ENCODE results near the gene IL31RA. TPM values are rescaled to one million over a fixed set of nuclear protein-coding genes. Genes with fewer than 3 reads are reported as not detected.
A peak's percentile ranks its signal among the peaks of the same experiment; 100 is the strongest.

IL31RA gene
- total and polyA plus RNA-seq, 2 of the 13 experiments (the other 11 are each of a cell fraction or from before 2014, with no cell fraction given) = not detected

DNA sequence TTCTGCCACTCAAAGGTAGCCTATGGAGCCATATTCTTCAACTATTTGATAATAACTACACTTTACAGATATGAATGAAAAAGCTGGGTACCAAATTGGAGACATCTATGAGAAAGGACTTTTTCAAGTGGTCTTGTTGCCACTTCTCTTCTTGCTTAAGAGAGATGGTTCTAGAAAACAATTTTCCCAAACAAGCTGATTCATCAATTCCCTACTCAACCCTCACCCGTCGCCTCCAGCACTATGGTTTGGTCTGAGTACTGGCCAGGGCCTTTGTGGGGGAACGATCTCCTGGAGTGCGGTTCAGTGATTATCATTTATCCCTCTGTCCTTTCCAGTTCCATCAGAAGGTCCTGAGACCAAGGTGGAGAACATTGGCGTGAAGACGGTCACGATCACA lies 56.8 kb downstream of the IL31RA start:
- ChIA-PET POLR2A (no interaction called here), CTCF (ENCODE audit: low intra/inter-chr PET ratio, low total read pairs) (no interaction called here)
- BruUV-seq (replicated peaks) = no TSS peak
- no peak for FAIRE-seq
- no peaks in the 10 kb centered on the region for H4K20me1 ChIP-seq (ENCODE audit: insufficient read depth, low read length)
- H3K36me3 ChIP-seq (replicated peaks in 1 of 2; ENCODE audit: control insufficient read depth in 1 of 2, insufficient read depth in 2 of 2, low read length in 2 of 2) = no peaks in the 10 kb centered on the region
- 81% methylated on average over 7 of the region's 7 CpGs for WGBS (ENCODE audit: low lambda C conversion rate)
- no peak overlapping the region for H3K27ac ChIP-seq (ENCODE audit: extremely low read length, insufficient read depth, low read length)
- H3K9ac ChIP-seq (ENCODE audit: insufficient read depth, low read depth, low read length) = no peak overlapping the region
- H3K4me1 ChIP-seq (ENCODE audit: insufficient read depth, low read length) = peaks cover 7% of the 10 kb centered on the region
- H3K27me3 ChIP-seq (ENCODE audit: control insufficient read depth in 1 of 2, insufficient read depth in 2 of 2, low read length in 2 of 2) = 0 out of 5 replicates have a peak, but pooled peaks cover 0 to 6% of the 10 kb centered on the region in 2 experiments
- no peak overlapping the region for H2AFZ ChIP-seq (ENCODE audit: low read length)
- no peak overlapping the region for H3K4me3 ChIP-seq (replicated peaks in 1 of 3; ENCODE audit: insufficient read depth in 1 of 3, low read depth in 2 of 3, low read length in 3 of 3)
- H3K9me3 ChIP-seq (ENCODE audit: low read length) = no peaks in the 10 kb centered on the region
- DNase-seq (ENCODE audit: low spot score) = no peak
- no peaks in the 10 kb centered on the region for H3K79me2 ChIP-seq (ENCODE audit: insufficient read depth, low read length)
- in situ Hi-C loops (cut with HindIII; ENCODE audit: extremely low pct_ligation_motif_present, low pct_unique_long_range_greater_than_20kb) (no loop called here), intact Hi-C loops (cut with micrococcal nuclease; ENCODE audit: unreplicated experiment) (no loop called here)
- peak; percentile 62 to 81; a peak in 3 of 4 replicates for TF ChIP-seq MAFK (conservative IDR thresholded peaks at IDR 0.05 in 1 of 2, IDR thresholded peaks at IDR 0.05 in 1 of 2; ENCODE audit: low read length in 2 of 2)
- TF ChIP-seq RFX3 (CRISPR knock-in tag; IDR thresholded peaks at IDR 0.05) = no peak
- TF ChIP-seq MAFF (IDR thresholded peaks at IDR 0.05; ENCODE audit: low read depth, low read length) = peak; percentile 75
- TF ChIP-seq SSRP1 (CRISPR knock-in tag; IDR thresholded peaks at IDR 0.05) = no peak
- no peak for TF ChIP-seq ZNF768 (CRISPR knock-in tag; IDR thresholded peaks at IDR 0.05)
- no peak for TF ChIP-seq BRD4 (CRISPR knock-in tag; IDR thresholded peaks at IDR 0.05)
- TF ChIP-seq ZNF430 (CRISPR knock-in tag; IDR thresholded peaks at IDR 0.05) = no peak
- H3K4me2 ChIP-seq (ENCODE audit: low read depth, low read length) = no peak overlapping the region
- ATAC-seq = no peak

DNA sequence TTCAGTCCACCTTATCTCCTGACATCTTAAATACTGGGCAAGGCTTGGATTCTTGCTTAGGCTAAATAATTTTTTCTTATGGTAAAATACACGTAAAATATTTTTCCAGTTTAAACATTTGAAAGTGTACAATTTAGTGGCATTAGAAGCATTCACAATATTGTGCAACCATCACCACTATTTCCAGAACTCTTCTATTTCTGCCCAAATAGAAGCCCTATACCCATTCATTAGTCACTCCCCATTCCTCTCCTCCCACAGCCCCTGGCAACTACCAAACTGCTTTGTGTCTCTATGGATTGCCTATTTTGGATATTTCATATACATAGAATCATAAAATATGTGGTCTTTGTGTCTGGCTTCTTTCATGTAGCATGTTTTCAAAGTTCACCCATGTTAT lies 57.6 kb downstream of the IL31RA start:
- POLR2A ChIA-PET = no interaction called here
- in situ Hi-C loops (cut with HindIII; ENCODE audit: extremely low pct_ligation_motif_present, low pct_unique_long_range_greater_than_20kb) = no loop called here
- FAIRE-seq = no peak

More for the DNA sequence above, 57.6 kb downstream of the IL31RA start:
- Histone ChIP-seq H4K20me1 (ENCODE audit: insufficient read depth, low read length) (no peaks in the 10 kb centered on the region), H3K9me3 (ENCODE audit: low read length) (no peaks in the 10 kb centered on the region), H3K27ac (ENCODE audit: extremely low read length, insufficient read depth, low read length) (no peak overlapping the region), H3K4me1 (ENCODE audit: insufficient read depth, low read length) (peaks cover 15% of the 10 kb centered on the region), H3K27me3 (ENCODE audit: control insufficient read depth in 1 of 2, insufficient read depth in 2 of 2, low read length in 2 of 2) (0 out of 5 replicates have a peak, but pooled peaks cover 0 to 6% of the 10 kb centered on the region in 2 experiments), H2AFZ (ENCODE audit: low read length) (no peak overlapping the region), H3K79me2 (ENCODE audit: insufficient read depth, low read length) (no peaks in the 10 kb centered on the region), H3K36me3 (replicated peaks in 1 of 2; ENCODE audit: control insufficient read depth in 1 of 2, insufficient read depth in 2 of 2, low read length in 2 of 2) (no peaks in the 10 kb centered on the region), H3K4me3 (replicated peaks in 1 of 3; ENCODE audit: insufficient read depth in 1 of 3, low read depth in 2 of 3, low read length in 3 of 3) (no peak overlapping the region), H3K9ac (ENCODE audit: insufficient read depth, low read depth, low read length) (no peak overlapping the region), H3K4me2 (ENCODE audit: low read depth, low read length) (no peak overlapping the region)
- CTCF ChIA-PET (ENCODE audit: low intra/inter-chr PET ratio, low total read pairs) = no interaction called here
- intact Hi-C loops (cut with micrococcal nuclease; ENCODE audit: unreplicated experiment) = no loop called here
- no TSS peak for BruUV-seq (replicated peaks)
- WGBS (ENCODE audit: low lambda C conversion rate) = 3% methylated on average over 1 of the region's 1 CpG
- DNase-seq (ENCODE audit: low spot score) (no peak), ATAC-seq (no peak)
- no peak for TF ChIP-seq RFXAP (CRISPR knock-in tag; IDR thresholded peaks at IDR 0.05; ENCODE audit: borderline replicate concordance)
- TF ChIP-seq CEBPB (IDR thresholded peaks at IDR 0.05; ENCODE audit: borderline replicate concordance, low read depth, low read length) = 0 out of 2 replicates have a peak, but pooled peaks have one; percentile 17

Data from HepG2 (cell line).